OCI-LY1 (cell line): ENCODE data around the gene SECTM1.
A peak's percentile ranks its signal among the peaks of the same experiment; 100 is the strongest.

Source experiments
- H2AFZ ChIP-seq: fragments of 200-600 bp; sonication (generic), shearing (Covaris generic); 2 replicates; pipeline ENCODE4 v1.6.0; 2014; ENCODE audit warnings: antibody characterized with exemption, mild to moderate bottlenecking, low read length
- H3F3A ChIP-seq: fragments of 200-600 bp; sonication (generic), shearing (Covaris generic); 2 replicates; pipeline ENCODE4 v1.6.0; 2014; ENCODE audit warnings: mild to moderate bottlenecking, antibody characterized with exemption, low read length, moderate library complexity; ENCODE audit not compliant: insufficient read depth
- H3K27ac ChIP-seq: fragments of 200-600 bp; sonication (generic); 2 replicates; pipeline ENCODE4 v1.5.1; 2014; ENCODE audit warnings: low read length, mixed run types, mild to moderate bottlenecking, low read depth; ENCODE audit not compliant: poor library complexity, severe bottlenecking
- H3K27me3 ChIP-seq: fragments of 200-600 bp; sonication (generic); 2 replicates; pipeline ENCODE4 v1.6.0; 2014; ENCODE audit warnings: antibody characterized with exemption, mild to moderate bottlenecking, low read length, moderate library complexity; ENCODE audit not compliant: insufficient read depth
- H3K36me3 ChIP-seq: fragments of 200-600 bp; sonication (generic); 2 replicates; pipeline ENCODE4 v1.6.1; 2014; ENCODE audit warnings: mild to moderate bottlenecking, antibody characterized with exemption, low read length, moderate library complexity, mixed read lengths; ENCODE audit not compliant: insufficient read depth
- H3K4me1 ChIP-seq: fragments of 200-600 bp; sonication (generic); 2 replicates; pipeline ENCODE4 v1.5.1; 2014; ENCODE audit warnings: mild to moderate bottlenecking, low read length, moderate library complexity; ENCODE audit not compliant: insufficient read depth, severe bottlenecking
- H3K4me2 ChIP-seq: fragments of 200-600 bp; sonication (generic), shearing (Covaris generic); 2 replicates; pipeline ENCODE4 v1.6.1; 2014; ENCODE audit warnings: low read length
- H3K4me3 ChIP-seq: fragments of 200-600 bp; sonication (generic); 2 replicates; pipeline ENCODE4 v1.5.1; 2014; ENCODE audit warnings: low read length, low read depth, mild to moderate bottlenecking, mixed read lengths; ENCODE audit not compliant: poor library complexity, severe bottlenecking
- H3K79me2 ChIP-seq: fragments of 200-600 bp; shearing (Covaris generic); 2 replicates; pipeline ENCODE4 v1.6.1; 2016; ENCODE audit warnings: mixed run types, low read length, mixed read lengths; ENCODE audit not compliant: insufficient read depth
- H3K9ac ChIP-seq: fragments of 200-600 bp; sonication (generic), shearing (Covaris generic); 2 replicates; pipeline ENCODE4 v1.6.1; 2014; ENCODE audit warnings: mild to moderate bottlenecking, low read length, mixed read lengths
- H3K9me2 ChIP-seq: fragments of 200-600 bp; sonication (generic), shearing (Covaris generic); 2 replicates; pipeline ENCODE4 v1.6.1; 2014; ENCODE audit warnings: low read depth, mild to moderate bottlenecking, low read length, mixed read lengths
- H3K9me3 ChIP-seq: fragments of 200-600 bp; shearing (Covaris generic); 2 replicates; pipeline ENCODE4 v1.6.1; 2014; ENCODE audit warnings: low read length, mixed read lengths
- H4K20me1 ChIP-seq: fragments of 200-600 bp; sonication (generic), shearing (Covaris generic); 2 replicates; pipeline ENCODE4 v1.6.0; 2016; ENCODE audit warnings: mild to moderate bottlenecking, low read length; ENCODE audit not compliant: insufficient read depth
- CTCF ChIP-seq: fragments of 200-600 bp; sonication (generic), shearing (Covaris generic); IDR thresholded peaks from 2 replicates; pipeline ENCODE4 v1.5.1; 2017; ENCODE audit warnings: mild to moderate bottlenecking, antibody characterized with exemption, low read length, moderate library complexity, mixed read lengths
- EZH2 ChIP-seq: fragments of 200-600 bp; sonication (generic), shearing (Covaris generic); IDR thresholded peaks from 2 replicates; pipeline ENCODE4 v1.8.0; 2017; ENCODE audit warnings: borderline replicate concordance, mixed run types, mild to moderate bottlenecking, antibody characterized with exemption, low read length, moderate library complexity, mixed read lengths

The SECTM1 gene

GRCh38 chr17:82357394-82357793 is 23.8 kb upstream of the SECTM1 start:
- Histone ChIP-seq H3K27me3 (no peaks in the 10 kb centered on the region), H2AFZ (no peak overlapping the region), H3K36me3 (no peaks in the 10 kb centered on the region), H3K4me1 (peaks cover 29% of the 10 kb centered on the region), H3K27ac (no peak overlapping the region), H4K20me1 (no peaks in the 10 kb centered on the region), H3K9me2 (no peaks in the 10 kb centered on the region), H3K4me2 (no peak overlapping the region), H3K79me2 (no peaks in the 10 kb centered on the region), H3K9ac (no peak overlapping the region), H3K4me3 (no peak overlapping the region), H3K9me3 (no peaks in the 10 kb centered on the region), H3F3A (no peaks in the 10 kb centered on the region)
- TF ChIP-seq EZH2 = no peak
- no peak for TF ChIP-seq CTCF

- no peak overlapping the region for H2AFZ ChIP-seq
- no peak overlapping the region for H3K4me2 ChIP-seq
- H3K27ac ChIP-seq = no peak overlapping the region
Measured at GRCh38 chr17:82356845-82357355, 23.3 kb upstream of the SECTM1 start.

GRCh38 chr17:82355770-82356427 is 22.3 kb upstream of the SECTM1 start:
- Histone ChIP-seq H3K4me3 (no peak overlapping the region), H3F3A (no peaks in the 10 kb centered on the region), H3K4me1 (peaks cover 42% of the 10 kb centered on the region), H4K20me1 (no peaks in the 10 kb centered on the region), H2AFZ (no peak overlapping the region), H3K9me3 (no peaks in the 10 kb centered on the region), H3K9me2 (no peaks in the 10 kb centered on the region), H3K27me3 (no peaks in the 10 kb centered on the region), H3K9ac (no peak overlapping the region), H3K4me2 (peak overlapping the region; percentile 17; the same call in 1 of the 2 replicates), H3K79me2 (no peaks in the 10 kb centered on the region), H3K27ac (no peak overlapping the region), H3K36me3 (no peaks in the 10 kb centered on the region)
- TF ChIP-seq EZH2 (no peak), CTCF (no peak)

More at GRCh38 chr17:82356845-82357355, 23.3 kb upstream of the SECTM1 start:
- Histone ChIP-seq H3K27me3 (no peaks in the 10 kb centered on the region), H3K79me2 (no peaks in the 10 kb centered on the region), H3K36me3 (no peaks in the 10 kb centered on the region), H3K4me3 (no peak overlapping the region), H4K20me1 (no peaks in the 10 kb centered on the region), H3K9me2 (no peaks in the 10 kb centered on the region), H3K4me1 (peaks cover 32% of the 10 kb centered on the region), H3K9me3 (no peaks in the 10 kb centered on the region), H3K9ac (no peak overlapping the region), H3F3A (no peaks in the 10 kb centered on the region)
- TF ChIP-seq CTCF = 0 out of 2 replicates have a peak, but pooled peaks have one; percentile 2
- TF ChIP-seq EZH2 = no peak
